ENCODE data around the gene EFTUD2. TPM values are rescaled to one million over a fixed set of nuclear protein-coding genes. Genes with fewer than 3 reads are reported as not detected.

EFTUD2 gene
- total and polyA plus RNA-seq, 2 of the 8 experiments (the other 6 are each of a cell fraction or from before 2014, with no cell fraction given), result 118 to 195 TPM

DNA sequence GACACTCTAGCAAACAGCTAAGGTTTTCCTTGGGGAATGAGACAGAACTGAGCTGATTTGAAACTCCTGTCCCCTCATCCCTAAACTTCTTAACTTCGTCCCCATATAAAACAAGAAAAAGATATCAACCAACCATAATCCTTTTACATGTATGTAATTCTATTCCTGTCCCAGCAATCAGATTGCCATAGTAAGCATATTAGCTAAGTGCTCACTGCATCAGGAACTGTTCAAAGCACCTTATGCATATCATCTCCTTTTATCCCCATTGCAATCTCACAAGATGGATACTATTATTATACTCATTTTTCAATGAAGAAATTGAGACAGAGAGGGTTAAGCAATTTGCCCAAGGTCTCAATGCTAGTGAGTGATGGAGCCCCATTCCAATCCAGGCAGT, 41.5 kb upstream of the EFTUD2 start:
- no peak overlapping the region for H3K23ac ChIP-seq (ENCODE audit: insufficient read length)
- no peaks in the 10 kb centered on the region for H3K27me3 ChIP-seq (replicated peaks in 1 of 4; ENCODE audit: control insufficient read depth in 3 of 4, extremely low read depth in 1 of 4, insufficient read depth in 3 of 4, low read length in 3 of 4)
- no peak overlapping the region for H3K18ac ChIP-seq (ENCODE audit: extremely low read depth, low read length)
- peaks cover 3 to 62% of the 10 kb centered on the region in 2 experiments for H3K79me2 ChIP-seq (ENCODE audit: control insufficient read depth in 1 of 2, insufficient read depth in 2 of 2, low read length in 2 of 2)
- no peak overlapping the region for H2AFZ ChIP-seq (ENCODE audit: low read length)
- H3K56ac ChIP-seq (replicated peaks; ENCODE audit: insufficient read length, low read depth, low read length), result no peak overlapping the region
- no peak overlapping the region for H4K91ac ChIP-seq (replicated peaks; ENCODE audit: insufficient read length, low read length)
- 0 out of 7 replicates have a peak, but pooled peaks cover 0 to 2% (median 0%) of the 10 kb centered on the region in 4 experiments for H3K4me1 ChIP-seq (replicated peaks in 1 of 4; ENCODE audit: control insufficient read depth in 3 of 4, insufficient read depth in 4 of 4, low read length in 3 of 4)
- H2BK120ac ChIP-seq (replicated peaks; ENCODE audit: low read depth, low read length), result no peak overlapping the region
- ChIA-PET CTCF (ENCODE audit: partially characterized antibody) (interaction anchor here (0.9 to 3.5 kb wide), 8 partner anchors 11 to 81 kb away, joined by 3 to 15 read pairs (median 5); no protein-coding TSS in a partner anchor), POLR2A (ENCODE audit: partially characterized antibody) (interaction anchor here (1.0 to 5.0 kb wide), 6 partner anchors 13 to 100 kb away, joined by 3 to 25 read pairs (median 4); no protein-coding TSS in a partner anchor)
- no peak overlapping the region for H4K5ac ChIP-seq (ENCODE audit: insufficient read length, low read depth, low read length)
- DNase-seq (ENCODE audit: low read depth in 1 of 2, low spot score in 2 of 2) (no peak), FAIRE-seq (no peak)
- no peak overlapping the region for H2BK20ac ChIP-seq (ENCODE audit: low read length)
- 94 to 100% methylated on average over 1 of the region's 1 CpG for WGBS, 2 experiments (ENCODE audit: extremely low coverage in 1 of 2, insufficient coverage in 1 of 2, insufficient read length in 1 of 2, insufficient replicate concordance in 2 of 2, low coverage in 1 of 2, low lambda C conversion rate in 2 of 2, missing lambda C conversion rate in 1 of 2)
- no peak overlapping the region for H3K4ac ChIP-seq (replicated peaks; ENCODE audit: insufficient read length, low read depth, low read length)
- H3K79me1 ChIP-seq (ENCODE audit: low read depth, low read length), result peaks cover 4% of the 10 kb centered on the region; the same call in 1 of the 2 replicates
- H3K14ac ChIP-seq (ENCODE audit: insufficient read length), result no peak overlapping the region
- H4K8ac ChIP-seq (ENCODE audit: extremely low read depth, insufficient read depth, low read length), result no peak overlapping the region
- peaks cover 4% of the 10 kb centered on the region in 2 experiments for H4K20me1 ChIP-seq (replicated peaks in 1 of 2; ENCODE audit: control insufficient read depth in 1 of 2, insufficient read depth in 2 of 2, low read length in 2 of 2)
- H2BK15ac ChIP-seq (ENCODE audit: low read length), result no peak overlapping the region
- H3K27ac ChIP-seq (ENCODE audit: low read depth, low read length), result no peak overlapping the region
- H3K4me3 ChIP-seq (ENCODE audit: extremely low read depth in 1 of 4, insufficient read depth in 2 of 4, low read depth in 3 of 4, low read length in 4 of 4), result no peak overlapping the region
- no peak overlapping the region for H2BK12ac ChIP-seq (ENCODE audit: low read depth, low read length)
- H3K4me2 ChIP-seq (ENCODE audit: insufficient read depth in 1 of 2, low read depth in 2 of 2, low read length in 2 of 2), result no peak overlapping the region
- no peaks in the 10 kb centered on the region for H3K9me3 ChIP-seq (ENCODE audit: insufficient read depth in 2 of 2, low read depth in 1 of 2, low read length in 1 of 2)
- H3K36me3 ChIP-seq (ENCODE audit: control insufficient read depth in 2 of 4, insufficient read depth in 4 of 4, low read length in 3 of 4), result peaks cover 0 to 13% (median 6%) of the 10 kb centered on the region in 4 experiments; a peak in 5 of 8 replicates
- no peak overlapping the region for H2AK5ac ChIP-seq (ENCODE audit: low read depth, low read length)
- no peak overlapping the region for H2BK5ac ChIP-seq (ENCODE audit: low read depth, low read length)
- H3K9ac ChIP-seq (replicated peaks in 1 of 4; ENCODE audit: extremely low read depth in 1 of 4, low read depth in 3 of 4, low read length in 3 of 4), result no peak overlapping the region
- no peaks in the 10 kb centered on the region for H3K23me2 ChIP-seq (ENCODE audit: low read depth, low read length)
- TF ChIP-seq TCF12 (IDR thresholded peaks at IDR 0.05; ENCODE audit: low read depth, low read length) (no peak), JUN (IDR thresholded peaks at IDR 0.05; ENCODE audit: low read depth, low read length) (no peak), TBP (IDR thresholded peaks at IDR 0.05; ENCODE audit: low read depth, low read length) (no peak), CHD1 (IDR thresholded peaks at IDR 0.05; ENCODE audit: low read depth, low read length) (no peak), MAX (IDR thresholded peaks at IDR 0.05) (no peak), EZH2 (IDR thresholded peaks at IDR 0.05; ENCODE audit: low read depth, low read length, severe bottlenecking) (no peak), NRF1 (IDR thresholded peaks at IDR 0.05; ENCODE audit: low read depth, low read length) (no peak), SP1 (IDR thresholded peaks at IDR 0.05; ENCODE audit: low read depth, low read length) (no peak), ZNF274 (IDR thresholded peaks at IDR 0.05; ENCODE audit: borderline replicate concordance, extremely low read depth, low read length) (no peak), SIX5 (IDR thresholded peaks at IDR 0.05; ENCODE audit: low read depth, low read length) (no peak), MAFK (IDR thresholded peaks at IDR 0.05; ENCODE audit: low read depth, low read length) (no peak), ASH2L (IDR thresholded peaks at IDR 0.05; ENCODE audit: low read length) (no peak), PHF8 (conservative IDR thresholded peaks at IDR 0.05; ENCODE audit: low read depth, low read length) (no peak)
